Measurements from ENCODE around the gene HOXA9.

- TF ChIP-seq CTCF (optimal IDR thresholded peaks at IDR 0.05 in 1 of 3, IDR thresholded peaks at IDR 0.05 in 1 of 3, conservative IDR thresholded peaks at IDR 0.05 in 1 of 3; ENCODE audit: extremely low read depth in 1 of 3, insufficient read depth in 2 of 3, low read length in 3 of 3): no peak
- TF ChIP-seq EZH2 (IDR thresholded peaks at IDR 0.05; ENCODE audit: low read length): no peak
Measured at GRCh38 chr7:27148756-27149641, 16.3 kb downstream of the HOXA9 start.

Measured in keratinocyte (primary cell).